HCT116 (cell line): Measurements from ENCODE around the gene RAPGEF6. TPM values are rescaled to one million over a fixed set of nuclear protein-coding genes. Genes with fewer than 3 reads are reported as not detected.

Experiments
- ATAC-seq: fragments of 200-7000 bp; cut with Tn5 transposase; 2 replicates; pipeline ENCODE4 v1.9.1; 2020; ENCODE audit warnings: mild to moderate bottlenecking, moderate library complexity
- Bru-seq: library from RNA; stranded (reverse); fragments of 400-500 nt; gene quantifications from one replicate; lab custom pipeline; 2021; lab: Mats Ljungman, UMichigan
- BruChase-seq, 2 experiments: library from RNA; stranded (reverse); fragments of 400-500 nt; gene quantifications; one replicate each; lab custom pipeline; 2021; lab: Mats Ljungman, UMichigan
- BruUV-seq: library from RNA; stranded (reverse); fragments of 400-500 nt; replicated peaks from 2 replicates; lab custom pipeline; 2021; lab: Mats Ljungman, UMichigan
- CTCF ChIA-PET: fragments of 300-600 bp; sonication (Branson Sonifier 250); formaldehyde crosslinking; loops from one replicate; lab custom pipeline; 2021; ENCODE audit warnings: antibody characterized with exemption; lab: Charles Lee
- POLR2A ChIA-PET: fragments of 300-600, 350-600 bp; sonication (Branson Sonifier 250); formaldehyde crosslinking; loops from one replicate; lab custom pipeline; 2021; ENCODE audit warnings: antibody characterized with exemption; lab: Charles Lee
- RAD21 ChIA-PET, 2 experiments: fragments of 300-600 bp; sonication (Branson Sonifier 250); formaldehyde crosslinking; loops; one replicate each; lab custom pipeline; 2023; ENCODE audit warnings: low total read pairs in 2 of 2; ENCODE audit not compliant: uncharacterized antibody in 2 of 2, unreplicated experiment in 2 of 2, low non-redundant PET in 1 of 2; lab: Charles Lee
- DNase-seq: peaks from one replicate; pipeline ENCODE4 v3.0.0-alpha.2; 2010; ENCODE audit warnings: low read depth, low spot score
- H2AFZ ChIP-seq: fragments of 200-600 bp; shearing (Covaris generic), sonication (generic); 2 replicates; pipeline ENCODE4 v1.6.1; 2017; ENCODE audit warnings: low read depth, mixed run types, mixed read lengths, antibody characterized with exemption, low read length; ENCODE audit not compliant: poor library complexity, severe bottlenecking
- H3K27ac ChIP-seq: 2 replicates; pipeline ENCODE4 v1.5.1; 2012; ENCODE audit warnings: low read depth, low read length
- H3K27me3 ChIP-seq: fragments of 200-600 bp; sonication (generic); 2 replicates; pipeline ENCODE4 v1.6.1; 2016; ENCODE audit warnings: mixed run types, low read length, mixed read lengths; ENCODE audit not compliant: insufficient read depth
- H3K36me3 ChIP-seq, 2 experiments: fragments of 200-500 bp in 1 of 2; fragments of 200-600 bp in 1 of 2; sonication (Bioruptor generic) in 1 of 2; sonication (generic) in 1 of 2; 2 replicates each; pipeline versions ENCODE4 v1.5.1 to v1.6.1; 2014 to 2016; ENCODE audit warnings: low read length in 2 of 2, inconsistent platforms in 1 of 2, mixed read lengths in 1 of 2, mixed run types in 1 of 2; ENCODE audit not compliant: insufficient read depth in 2 of 2, control insufficient read depth in 1 of 2
- H3K4me1 ChIP-seq, 2 experiments: fragments of 200-600 bp in 1 of 2; sonication (generic) in 1 of 2; 2 replicates each; pipeline versions ENCODE4 v1.5.1 to v1.6.1; 2012 to 2017; ENCODE audit warnings: low read length in 2 of 2, inconsistent platforms in 1 of 2, mild to moderate bottlenecking in 1 of 2, mixed read lengths in 1 of 2, mixed run types in 1 of 2, moderate library complexity in 1 of 2; ENCODE audit not compliant: insufficient read depth in 2 of 2, control insufficient read depth in 1 of 2
- H3K4me2 ChIP-seq: fragments of 200-600 bp; sonication (generic); 2 replicates; pipeline ENCODE4 v1.6.1; 2017; ENCODE audit warnings: mixed run types, low read length, mixed read lengths
- H3K4me3 ChIP-seq, 2 experiments: fragments of 200-600 bp in 1 of 2; sonication (generic) in 1 of 2; replicated peaks in 1 of 2; 2 replicates each; pipeline ENCODE4 v1.5.1; 2011 to 2016; ENCODE audit warnings: low read length in 2 of 2, control low read depth in 1 of 2, low read depth in 1 of 2, mild to moderate bottlenecking in 1 of 2, mixed read lengths in 1 of 2, mixed run types in 1 of 2
- H3K79me2 ChIP-seq: fragments of 200-600 bp; sonication (generic); 2 replicates; pipeline ENCODE4 v1.6.1; 2017; ENCODE audit warnings: mild to moderate bottlenecking, mixed run types, low read length, moderate library complexity, mixed read lengths; ENCODE audit not compliant: insufficient read depth
- H3K9ac ChIP-seq: fragments of 200-600 bp; sonication (generic); 2 replicates; pipeline ENCODE4 v1.6.1; 2016; ENCODE audit warnings: low read length, mixed read lengths
- H3K9me2 ChIP-seq: fragments of 200-600 bp; sonication (generic), shearing (Covaris generic); 2 replicates; pipeline ENCODE4 v1.6.1; 2017; ENCODE audit warnings: mixed run types, mild to moderate bottlenecking, moderate library complexity; ENCODE audit not compliant: insufficient read depth
- H3K9me3 ChIP-seq, 2 experiments: fragments of 200-500 bp in 1 of 2; fragments of 200-600 bp in 1 of 2; sonication (Bioruptor generic) in 1 of 2; sonication (generic) in 1 of 2; 2 replicates each; pipeline ENCODE4 v1.6.1; 2014 to 2017; ENCODE audit warnings: low read length in 2 of 2, mixed read lengths in 2 of 2, inconsistent platforms in 1 of 2, low read depth in 1 of 2, mild to moderate bottlenecking in 1 of 2, mixed run types in 1 of 2, moderate library complexity in 1 of 2; ENCODE audit not compliant: control insufficient read depth in 1 of 2, insufficient read depth in 1 of 2
- H4K20me1 ChIP-seq: fragments of 200-600 bp; sonication (generic), shearing (Covaris generic); 2 replicates; pipeline ENCODE4 v1.6.1; 2017; ENCODE audit warnings: mixed run types, mild to moderate bottlenecking, moderate library complexity; ENCODE audit not compliant: insufficient read depth
- CBX3 ChIP-seq: IDR thresholded peaks from 2 replicates; pipeline ENCODE4 v1.6.1; 2012; ENCODE audit warnings: low read depth
- CTCF ChIP-seq, 3 experiments: fragments of 200-600 bp in 1 of 3; sonication (generic) in 1 of 3; IDR thresholded peaks in 2 of 3; conservative IDR thresholded peaks in 1 of 3; 2 replicates each; pipeline ENCODE4 v1.5.1; 2012 to 2017; ENCODE audit warnings: low read depth in 2 of 3, low read length in 2 of 3, antibody characterized with exemption in 1 of 3, borderline replicate concordance in 1 of 3, control low read depth in 1 of 3, mild to moderate bottlenecking in 1 of 3, mixed read lengths in 1 of 3, mixed run types in 1 of 3, moderate library complexity in 1 of 3; ENCODE audit not compliant: insufficient read depth in 1 of 3
- ELF1 ChIP-seq: IDR thresholded peaks from 2 replicates; pipeline ENCODE4 v1.6.1; 2012; ENCODE audit warnings: low read depth, borderline replicate concordance
- JUND ChIP-seq: IDR thresholded peaks from 2 replicates; pipeline ENCODE4 v1.6.1; 2012
- MAX ChIP-seq: IDR thresholded peaks from 2 replicates; pipeline ENCODE4 v1.6.1; 2012
- POLR2A ChIP-seq: IDR thresholded peaks from 2 replicates; pipeline ENCODE4 v1.7.0; 2011; ENCODE audit warnings: borderline replicate concordance; ENCODE audit not compliant: insufficient read depth, insufficient read length; ENCODE audit errors: extremely low read depth
- POLR2AphosphoS5 ChIP-seq: IDR thresholded peaks from 2 replicates; pipeline ENCODE4 v1.6.1; 2011; ENCODE audit warnings: mild to moderate bottlenecking, low read depth, low read length, moderate library complexity
- RAD21 ChIP-seq: IDR thresholded peaks from 2 replicates; pipeline ENCODE4 v1.6.1; 2012; ENCODE audit warnings: low read depth, mild to moderate bottlenecking
- REST ChIP-seq: IDR thresholded peaks from 2 replicates; pipeline ENCODE4 v1.6.1; 2012; ENCODE audit warnings: low read depth
- SIN3A ChIP-seq: IDR thresholded peaks from 2 replicates; pipeline ENCODE4 v1.6.1; 2012; ENCODE audit warnings: low read depth
- SP1 ChIP-seq: IDR thresholded peaks from 2 replicates; pipeline ENCODE4 v1.6.1; 2012; ENCODE audit warnings: low read depth
- SRF ChIP-seq: IDR thresholded peaks from 2 replicates; pipeline ENCODE4 v1.6.1; 2012; ENCODE audit warnings: low read depth
- TCF7L2 ChIP-seq: IDR thresholded peaks from 2 replicates; pipeline ENCODE4 v1.7.0; 2011; ENCODE audit warnings: borderline replicate concordance, inconsistent platforms; ENCODE audit not compliant: insufficient read depth, insufficient read length; ENCODE audit errors: extremely low read depth
- YY1 ChIP-seq: IDR thresholded peaks from 2 replicates; pipeline ENCODE4 v1.6.1; 2011; ENCODE audit warnings: low read length, low read depth, moderate library complexity, mild to moderate bottlenecking; ENCODE audit not compliant: insufficient replicate concordance; ENCODE audit errors: extremely low read depth
- ZBTB33 ChIP-seq: IDR thresholded peaks from 2 replicates; pipeline ENCODE4 v1.6.1; 2011; ENCODE audit warnings: mild to moderate bottlenecking, low read length, moderate library complexity; ENCODE audit not compliant: insufficient replicate concordance; ENCODE audit errors: extremely low read depth
- ZFX ChIP-seq: fragments of 450-650 bp; IDR thresholded peaks from 2 replicates; pipeline ENCODE4 v1.6.1; 2017
- ZNF274 ChIP-seq: fragments of 200-500 bp; sonication (Bioruptor generic); IDR thresholded peaks from 2 replicates; pipeline ENCODE4 v1.6.1; 2014; ENCODE audit warnings: mild to moderate bottlenecking, low read depth, low read length, inconsistent platforms
- intact Hi-C: fragments of 100-400 bp; cut with micrococcal nuclease; formaldehyde crosslinking; loops from 2 replicates; pipeline ENCODE4 v1.10.0; 2022
- long read RNA-seq: library from polyadenylated mRNA; unstranded; transcript quantifications from one replicate; pipeline ENCODE4 v2.0.0, GENCODE V29; 2021; ENCODE audit not compliant: unreplicated experiment
- polyA plus RNA-seq: library from polyadenylated mRNA; unstranded; fragments of >200 nt; gene quantifications from 2 replicates; pipeline ENCODE4 v1.2.1, GENCODE V29; 2012; ENCODE audit warnings: missing spikeins
- total RNA-seq: library from RNA; stranded (reverse); gene quantifications from one replicate; pipeline ENCODE4 v1.2.1, GENCODE V29; 2021; ENCODE audit not compliant: unreplicated experiment

Gene RAPGEF6
- total RNA-seq (18.4 TPM), Bru-seq, nascent RNA (percentile 93 among the genes with signal in this experiment), BruChase-seq, experiment 1, labeled RNA remaining after a 6-hour chase (percentile 86 among the genes with signal in this experiment), BruChase-seq, experiment 2, labeled RNA remaining after a 2-hour chase (percentile 97 among the genes with signal in this experiment)
- polyA plus RNA-seq, result 3.3 and 4.2 TPM in 2 replicates
- long read RNA-seq, full-length matches to known transcripts, result 3 of 11 reads
- long read RNA-seq, partial matches to known transcripts, result 2 of 11 reads
- long read RNA-seq, other reads (novel, unspliced or antisense), result 6 of 11 reads

- POLR2A ChIA-PET, result no interaction called here
- CTCF ChIA-PET, result interaction anchor here (1.2 kb wide), 1 partner anchor 102 kb away, joined by 3 read pairs; no protein-coding TSS in a partner anchor
- Histone ChIP-seq H3K36me3 (no peaks in the 10 kb centered on the region), H3K9me3 (no peaks in the 10 kb centered on the region), H2AFZ (no peak within 1 kb of the TSS), H3K9me2 (no peaks in the 10 kb centered on the region), H3K9ac (peak within 1 kb of the TSS; percentile 83), H3K4me2 (peak within 1 kb of the TSS; percentile 77), H3K79me2 (peaks cover 48% of the 10 kb centered on the region), H3K27ac (peak within 1 kb of the TSS; percentile 88), H4K20me1 (no peaks in the 10 kb centered on the region), H3K4me1 (peaks cover 5 to 29% of the 10 kb centered on the region in 2 experiments; a peak in 3 of 4 replicates), H3K27me3 (no peaks in the 10 kb centered on the region), H3K4me3 (peak within 1 kb of the TSS; percentile 85 to 88)
- RAD21 ChIA-PET, result no interaction called here
- DNase-seq (peak; percentile 100), ATAC-seq (peak; percentile 93)
- intact Hi-C loops, result loop anchor here (2.0 kb wide), 1 partner anchor 162 kb away; the partner anchor contains the start of gene FNIP1
- no TSS peak for BruUV-seq
- TF ChIP-seq POLR2A (no peak), REST (no peak), SP1 (peak; percentile 68), ZFX (peak; percentile 71), SIN3A (peak; percentile 89), RAD21 (no peak), JUND (no peak), YY1 (peak; percentile 89), POLR2AphosphoS5 (peak; percentile 82), MAX (peak; percentile 83), ELF1 (peak; percentile 93), TCF7L2 (peak; percentile 36), SRF (peak; percentile 91), CTCF (IDR thresholded peaks at IDR 0.05 in 2 of 3, conservative IDR thresholded peaks at IDR 0.05 in 1 of 3; ENCODE audit: borderline replicate concordance in 1 of 3, insufficient read depth in 1 of 3, low read depth in 2 of 3, low read length in 2 of 3) (no peak), CBX3 (0 out of 2 replicates have a peak, but pooled peaks have one; percentile 14), ZBTB33 (peak; percentile 92), ZNF274 (no peak)
These were observed at the start of gene RAPGEF6 for GRCh38 chr5:131634996-131635683. Gene RAPGEF6, minus strand, starts transcription at chr5:131635229. Its CDS starts 199 bp downstream, at chr5:131635030.
